Fibroblast of skin of right quadriceps (primary cell): ENCODE measurements around the gene BGLAP.
A peak's percentile ranks its signal among the peaks of the same experiment; 100 is the strongest.

Experiments
- DNase-seq: peaks from one replicate; pipeline ENCODE4 v3.0.0-alpha.2; 2013

Gene BGLAP

DNA sequence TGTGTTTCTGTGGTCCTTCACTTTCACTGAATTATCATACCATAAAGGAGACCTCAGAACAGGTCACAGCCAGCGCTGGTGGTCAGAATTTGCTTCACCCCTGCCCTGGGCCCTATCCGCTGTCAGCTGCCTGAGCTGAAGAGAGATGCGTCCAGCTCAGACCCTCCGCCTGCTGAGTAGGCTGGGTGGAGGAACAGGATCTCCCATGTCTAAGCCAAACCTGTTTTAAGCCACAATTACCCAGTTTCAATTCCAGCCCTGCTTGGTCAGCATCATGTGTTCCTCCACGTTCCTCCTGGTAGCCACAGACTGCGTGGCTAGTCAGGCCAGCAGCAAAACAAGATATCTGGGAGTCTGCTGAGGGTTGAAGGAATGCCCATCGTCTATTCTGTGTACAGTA, 13.5 kb upstream of the BGLAP start:
- DNase-seq, result no peak

DNA sequence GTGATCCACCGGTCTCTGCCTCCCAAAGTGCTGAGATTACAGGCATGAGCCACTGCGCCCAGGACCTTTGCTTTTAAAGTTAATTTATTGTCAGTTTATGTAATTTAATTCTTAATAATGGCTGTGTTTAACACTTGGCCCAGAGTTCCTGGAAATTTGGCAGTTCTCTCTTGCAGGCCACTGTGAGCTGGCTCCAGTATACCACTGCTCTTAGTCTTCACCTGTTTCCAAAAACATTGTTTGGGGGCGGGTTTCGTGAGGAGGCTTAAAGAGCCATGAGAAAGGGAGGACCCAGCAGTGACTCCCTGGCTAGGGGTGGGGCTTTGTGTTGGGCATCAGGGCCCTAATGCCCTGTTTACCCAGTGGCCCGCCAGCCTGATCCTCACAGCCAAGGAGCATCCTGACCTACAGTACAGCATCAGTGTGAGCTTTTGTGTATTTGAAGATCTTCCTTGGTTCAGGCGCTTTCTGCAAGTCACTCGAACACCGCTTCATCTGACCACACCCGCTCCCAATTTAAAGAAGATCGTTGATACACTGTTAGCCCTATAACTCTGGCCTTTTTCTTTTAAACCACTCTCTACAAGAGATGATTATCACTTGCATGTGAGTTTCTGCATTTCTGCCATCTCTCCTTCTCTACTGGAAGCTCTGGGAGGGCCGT, 12.0 kb upstream of the BGLAP start:
- no peak for DNase-seq

- DNase-seq, result no peak
These were observed 11.5 kb upstream of the BGLAP start for GRCh38 chr1:156230473-156230837.

DNA sequence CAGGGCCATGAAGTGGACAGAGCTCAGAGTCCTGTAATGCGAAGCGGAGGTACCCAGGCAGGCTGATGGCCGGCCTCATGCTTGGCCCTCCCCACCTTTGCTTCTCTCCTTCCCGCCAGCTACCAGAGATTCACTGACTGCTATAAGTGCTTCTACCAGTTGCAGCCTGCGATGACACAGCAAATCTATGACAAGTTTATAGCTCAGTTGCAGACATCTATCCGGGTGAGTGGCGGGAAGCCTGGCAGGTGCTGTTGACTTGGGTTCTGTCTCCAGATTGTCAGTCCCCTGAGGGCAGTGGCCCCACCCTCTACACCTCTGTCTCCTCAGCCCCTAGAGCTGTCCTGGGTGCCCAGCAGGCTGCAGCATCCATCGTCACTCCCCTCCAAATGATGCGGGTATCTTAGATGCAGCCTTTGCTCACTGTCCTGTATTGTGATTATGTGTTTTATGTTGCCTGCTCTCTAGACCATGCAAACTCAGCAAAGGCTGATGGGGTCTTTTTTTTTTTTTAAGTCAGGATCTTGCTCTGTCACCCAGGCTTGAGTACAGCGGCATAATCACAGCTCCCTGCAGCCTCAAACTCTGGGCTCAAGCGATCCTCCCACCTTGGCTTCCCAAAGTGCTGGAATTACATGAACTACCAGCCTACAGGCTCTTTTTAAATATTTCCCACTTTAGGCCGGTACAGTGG, 9.6 kb upstream of the BGLAP start:
- no peak for DNase-seq

DNA sequence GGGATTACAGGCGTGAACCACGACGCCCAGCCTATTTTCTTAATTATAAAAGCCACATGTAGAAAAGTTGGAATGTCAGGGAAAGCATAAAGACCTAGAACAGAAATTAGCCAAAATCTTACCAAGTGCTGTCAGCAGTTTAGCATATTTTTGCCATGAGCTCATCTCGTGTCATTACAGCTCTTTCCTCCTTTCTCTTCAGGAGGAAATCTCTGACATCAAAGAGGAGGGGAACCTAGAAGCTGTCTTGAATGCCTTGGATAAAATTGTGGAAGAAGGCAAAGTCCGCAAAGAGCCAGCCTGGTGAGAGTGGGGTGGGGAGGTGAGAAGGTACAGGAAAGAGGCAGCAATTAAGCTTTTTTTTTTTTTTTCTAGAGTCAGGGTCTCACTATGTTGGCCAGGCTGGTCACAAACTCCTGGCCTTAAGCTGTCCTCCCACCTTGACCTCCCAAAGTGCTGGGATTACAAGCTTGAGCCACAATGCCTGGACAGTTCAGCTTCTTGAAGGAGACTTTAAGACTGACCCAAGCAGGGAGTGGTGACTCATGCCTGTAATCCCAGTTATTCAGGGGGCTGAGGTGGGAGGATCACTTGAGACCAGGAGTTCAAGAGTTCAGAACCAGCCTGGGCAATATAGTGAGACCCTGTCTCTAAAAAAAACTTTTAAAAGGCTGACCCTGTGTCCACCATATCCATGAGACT, 8.4 kb upstream of the BGLAP start:
- peak; percentile 90 for DNase-seq

- no peak for DNase-seq
These were observed 5.8 kb upstream of the BGLAP start for GRCh38 chr1:156236164-156236563.

- DNase-seq, result no peak
These were observed 3.7 kb upstream of the BGLAP start for GRCh38 chr1:156238248-156238647.

DNA sequence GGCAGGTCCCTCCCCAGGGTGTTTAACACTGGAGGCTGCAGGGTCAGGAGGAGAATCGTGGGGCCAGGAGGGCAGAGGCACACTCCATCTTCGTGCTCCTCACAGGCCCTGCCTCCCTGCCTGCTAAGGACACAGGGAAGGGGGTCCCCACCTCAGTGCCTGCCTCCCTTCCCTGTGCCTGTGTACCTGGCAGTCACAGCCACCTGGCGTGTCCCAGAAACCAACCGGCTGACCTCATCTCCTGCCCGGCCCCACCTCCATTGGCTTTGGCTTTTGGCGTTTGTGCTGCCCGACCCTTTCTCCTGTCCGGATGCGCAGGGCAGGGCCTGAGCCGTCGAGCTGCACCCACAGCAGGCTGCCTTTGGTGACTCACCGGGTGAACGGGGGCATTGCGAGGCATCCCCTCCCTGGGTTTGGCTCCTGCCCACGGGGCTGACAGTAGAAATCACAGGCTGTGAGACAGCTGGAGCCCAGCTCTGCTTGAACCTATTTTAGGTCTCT, 623 bp upstream of the BGLAP start:
- DNase-seq, result no peak

- no peak for DNase-seq
These were observed 754 bp downstream of the BGLAP start for GRCh38 chr1:156242738-156243137.

- DNase-seq, result no peak
These were observed 2.1 kb downstream of the BGLAP start for GRCh38 chr1:156244126-156244525.

DNA sequence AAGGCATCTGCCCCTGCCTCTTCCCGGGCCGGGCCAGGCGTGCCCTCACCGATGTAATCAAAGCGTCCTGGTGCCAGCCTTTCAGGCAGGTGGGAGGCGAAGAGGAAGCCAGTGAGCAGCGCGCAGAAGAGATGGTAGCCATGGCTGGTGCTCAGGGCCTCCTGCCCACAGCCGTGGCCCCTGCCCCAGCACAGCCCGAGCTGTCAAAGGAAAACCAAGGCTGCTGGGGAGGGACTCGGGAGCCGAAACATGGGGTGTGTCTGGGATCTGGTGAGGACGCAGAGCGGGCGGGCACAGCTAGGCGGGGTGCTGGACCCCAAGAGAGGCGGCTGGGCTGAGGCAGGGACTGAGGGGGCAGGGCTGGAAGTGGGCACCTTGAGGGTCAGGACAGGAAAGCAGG, 2.7 kb downstream of the BGLAP start:
- no peak for DNase-seq

GRCh38 chr1:156245451-156246232, 3.7 kb downstream of the BGLAP start:
- DNase-seq, result peak; percentile 18

- no peak for DNase-seq
These were observed 4.3 kb downstream of the BGLAP start for GRCh38 chr1:156246241-156246780.

GRCh38 chr1:156246781-156247459, 4.9 kb downstream of the BGLAP start:
- DNase-seq, result no peak

DNA sequence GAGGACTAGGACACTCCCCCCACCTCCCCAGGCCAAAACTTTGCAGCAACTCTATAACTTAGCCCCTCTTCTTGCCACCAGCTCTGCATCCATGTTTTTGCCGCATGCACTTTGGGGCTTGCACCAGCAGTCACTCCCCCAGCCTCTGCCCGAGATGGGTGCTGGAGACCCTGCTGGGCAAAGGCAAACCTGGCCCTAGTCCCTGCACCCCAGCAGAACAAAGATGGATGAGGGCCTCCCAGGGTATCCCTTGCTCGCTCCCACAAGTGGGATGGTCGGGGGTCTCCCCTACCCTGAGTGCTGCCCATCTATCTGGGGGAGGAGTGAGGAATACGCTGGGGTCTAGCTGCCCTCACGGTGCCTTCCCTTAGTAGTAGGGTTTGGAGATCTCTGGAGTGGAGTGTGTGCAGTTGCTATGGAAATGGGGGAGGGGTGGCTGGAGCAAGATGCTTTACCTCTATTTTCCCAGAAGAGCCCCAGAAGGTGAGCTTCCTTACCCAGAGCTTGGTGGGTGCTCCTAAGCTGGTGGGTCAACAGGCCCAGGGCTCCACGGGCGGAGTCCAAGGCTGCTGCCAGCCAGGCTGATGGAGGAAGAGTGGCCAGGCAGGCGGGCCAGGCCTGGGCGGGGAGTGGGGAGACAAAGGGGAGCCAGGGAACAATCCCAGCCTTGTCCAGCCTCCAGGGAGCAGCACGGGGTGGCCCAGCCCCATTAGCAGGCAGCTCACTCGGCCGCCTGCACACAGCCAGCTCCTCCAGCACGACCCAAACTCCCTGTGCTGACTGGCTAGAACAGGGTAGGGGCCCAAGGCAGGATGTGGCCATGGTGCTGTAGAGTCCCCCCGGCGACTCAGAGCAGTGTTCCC, 5.7 kb downstream of the BGLAP start, which contains the start of gene PAQR6:
Gene PAQR6, minus strand, starts transcription at position 597 of the 863 bp plus-strand sequence. CDS start 1,325 bp downstream, outside the sequence.
- DNase-seq, result no peak

- DNase-seq, result no peak
These were observed 6.3 kb downstream of the BGLAP start for GRCh38 chr1:156248323-156248683.

- DNase-seq, result no peak
These were observed 7.6 kb downstream of the BGLAP start for GRCh38 chr1:156249593-156249992.

- DNase-seq, result no peak
These were observed 9.5 kb downstream of the BGLAP start for GRCh38 chr1:156251527-156251926.

DNA sequence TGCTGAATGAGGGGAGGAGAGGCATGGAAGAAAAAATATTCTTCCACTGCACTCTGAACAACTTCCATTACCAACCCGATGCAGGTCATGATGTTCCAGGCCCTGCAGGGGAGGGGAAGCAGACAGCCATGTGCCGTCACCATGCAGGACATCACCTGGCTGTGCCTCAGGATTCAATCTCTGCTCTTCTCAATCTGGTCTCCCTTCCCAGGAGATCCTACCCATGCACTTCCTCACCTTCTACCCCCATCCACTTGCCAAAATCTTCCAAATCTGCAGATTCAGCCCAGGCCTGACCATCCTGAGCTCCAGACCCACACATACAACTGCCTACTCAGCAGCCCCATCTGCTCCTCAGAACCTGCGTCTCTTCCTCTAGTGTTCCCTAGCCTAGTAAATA, 11.7 kb downstream of the BGLAP start:
- no peak for DNase-seq

DNA sequence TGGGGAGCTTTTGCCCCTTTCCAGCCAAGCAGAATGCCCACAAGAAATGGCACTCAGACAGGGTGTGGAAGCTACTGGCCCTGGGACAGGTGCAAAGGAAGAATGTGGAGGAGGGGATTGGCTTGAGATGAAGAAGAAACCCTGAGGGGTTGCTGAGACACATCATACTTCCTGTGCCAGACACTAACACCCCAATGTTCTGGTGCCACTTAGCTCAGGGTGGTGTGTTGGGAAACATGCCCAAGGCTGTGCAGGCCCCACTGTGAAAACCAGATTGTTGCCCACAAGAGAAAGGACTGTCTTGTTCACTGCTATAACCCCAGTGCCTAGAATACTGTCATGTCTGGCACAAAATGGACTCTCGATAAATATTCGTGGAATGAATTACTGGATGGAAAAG, 15.7 kb downstream of the BGLAP start:
- no peak for DNase-seq

GRCh38 chr1:156258859-156259258, 16.9 kb downstream of the BGLAP start:
- no peak for DNase-seq
